ENCODE measurements around the gene KCNK10.

The KCNK10 gene

GRCh38 chr14:88351966-88352691 lies 29.1 kb upstream of the KCNK10 start:
- Histone ChIP-seq H3K27ac (ENCODE audit: low read depth, low read length) (no peak overlapping the region), H3K36me3 (ENCODE audit: control insufficient read depth, low read length) (no peaks in the 10 kb centered on the region), H3K9me2 (replicated peaks; ENCODE audit: control insufficient read depth, low read length) (no peaks in the 10 kb centered on the region), H3K79me2 (ENCODE audit: control insufficient read depth, low read length) (no peaks in the 10 kb centered on the region), H3K4me1 (ENCODE audit: control insufficient read depth, low read length) (no peaks in the 10 kb centered on the region), H3K4me2 (ENCODE audit: low read length) (no peak overlapping the region), H3K9me3 (ENCODE audit: control insufficient read depth, insufficient read depth, low read length) (no peaks in the 10 kb centered on the region), H3K27me3 (ENCODE audit: control insufficient read depth, low read length) (no peaks in the 10 kb centered on the region), H3F3A (ENCODE audit: control insufficient read depth, insufficient read depth) (no peaks in the 10 kb centered on the region), H3K4me3 (ENCODE audit: low read length) (no peak overlapping the region), H4K20me1 (ENCODE audit: control insufficient read depth, insufficient read depth, low read depth, low read length) (no peaks in the 10 kb centered on the region)
- TF ChIP-seq CTCF (IDR thresholded peaks at IDR 0.05; ENCODE audit: low read depth, low read length, poor library complexity, severe bottlenecking) (no peak), EZH2phosphoT487 (IDR thresholded peaks at IDR 0.05; ENCODE audit: borderline replicate concordance, low read length) (no peak)

- H3K27me3 ChIP-seq (ENCODE audit: control insufficient read depth, low read length), result no peaks in the 10 kb centered on the region
- H3K4me2 ChIP-seq (ENCODE audit: low read length), result no peak overlapping the region
- H3K36me3 ChIP-seq (ENCODE audit: control insufficient read depth, low read length), result no peaks in the 10 kb centered on the region
- no peak overlapping the region for H3K27ac ChIP-seq (ENCODE audit: low read depth, low read length)
- H3K4me3 ChIP-seq (ENCODE audit: low read length), result no peak overlapping the region
- no peaks in the 10 kb centered on the region for H3K9me2 ChIP-seq (replicated peaks; ENCODE audit: control insufficient read depth, low read length)
- H3K79me2 ChIP-seq (ENCODE audit: control insufficient read depth, low read length), result no peaks in the 10 kb centered on the region
- no peaks in the 10 kb centered on the region for H4K20me1 ChIP-seq (ENCODE audit: control insufficient read depth, insufficient read depth, low read depth, low read length)
- no peak for TF ChIP-seq EZH2phosphoT487 (IDR thresholded peaks at IDR 0.05; ENCODE audit: borderline replicate concordance, low read length)
- TF ChIP-seq CTCF (IDR thresholded peaks at IDR 0.05; ENCODE audit: low read depth, low read length, poor library complexity, severe bottlenecking), result no peak
- H3K4me1 ChIP-seq (ENCODE audit: control insufficient read depth, low read length), result no peaks in the 10 kb centered on the region
- H3F3A ChIP-seq (ENCODE audit: control insufficient read depth, insufficient read depth), result no peaks in the 10 kb centered on the region
- H3K9me3 ChIP-seq (ENCODE audit: control insufficient read depth, insufficient read depth, low read length), result no peaks in the 10 kb centered on the region
Measured at GRCh38 chr14:88348546-88348945, 25.5 kb upstream of the KCNK10 start.

- Histone ChIP-seq H3K4me2 (ENCODE audit: low read length) (no peak overlapping the region), H3K27ac (ENCODE audit: low read depth, low read length) (no peak overlapping the region)
Measured at GRCh38 chr14:88346048-88346639, 23.1 kb upstream of the KCNK10 start.

More at GRCh38 chr14:88346048-88346639, 23.1 kb upstream of the KCNK10 start:
- H3K79me2 ChIP-seq (ENCODE audit: control insufficient read depth, low read length), result no peaks in the 10 kb centered on the region
- no peaks in the 10 kb centered on the region for H3K4me1 ChIP-seq (ENCODE audit: control insufficient read depth, low read length)
- no peaks in the 10 kb centered on the region for H3K36me3 ChIP-seq (ENCODE audit: control insufficient read depth, low read length)
- no peaks in the 10 kb centered on the region for H3K9me2 ChIP-seq (replicated peaks; ENCODE audit: control insufficient read depth, low read length)
- H3K9me3 ChIP-seq (ENCODE audit: control insufficient read depth, insufficient read depth, low read length), result no peaks in the 10 kb centered on the region
- H4K20me1 ChIP-seq (ENCODE audit: control insufficient read depth, insufficient read depth, low read depth, low read length), result no peaks in the 10 kb centered on the region
- no peak overlapping the region for H3K4me3 ChIP-seq (ENCODE audit: low read length)
- TF ChIP-seq EZH2phosphoT487 (IDR thresholded peaks at IDR 0.05; ENCODE audit: borderline replicate concordance, low read length) (no peak), CTCF (IDR thresholded peaks at IDR 0.05; ENCODE audit: low read depth, low read length, poor library complexity, severe bottlenecking) (no peak)
- no peaks in the 10 kb centered on the region for H3K27me3 ChIP-seq (ENCODE audit: control insufficient read depth, low read length)
- no peaks in the 10 kb centered on the region for H3F3A ChIP-seq (ENCODE audit: control insufficient read depth, insufficient read depth)
